MM.1S (cell line): ENCODE results near the gene KLK2.

Experiments used
- DNase-seq: peaks from one replicate; pipeline ENCODE4 v3.0.0-alpha.2; 2015
- H2AFZ ChIP-seq: fragments of 300-600 bp; sonication (generic); 2 replicates; pipeline ENCODE4 v1.6.0; 2016; ENCODE audit warnings: antibody characterized with exemption, low read length
- H3F3A ChIP-seq: fragments of 300-600 bp; sonication (generic); 2 replicates; pipeline ENCODE4 v1.6.1; 2016; ENCODE audit warnings: mild to moderate bottlenecking, antibody characterized with exemption, low read length, moderate library complexity, mixed read lengths; ENCODE audit not compliant: insufficient read depth
- H3K27ac ChIP-seq: fragments of 300-600 bp; sonication (generic); 2 replicates; pipeline ENCODE4 v1.5.1; 2016; ENCODE audit warnings: mild to moderate bottlenecking, low read length
- H3K27me3 ChIP-seq: fragments of 300-600 bp; sonication (generic); replicated peaks from 2 replicates; pipeline ENCODE4 v1.6.0; 2016; ENCODE audit warnings: low read length; ENCODE audit not compliant: insufficient read depth
- H3K36me3 ChIP-seq: fragments of 300-600 bp; sonication (generic); replicated peaks from 2 replicates; pipeline ENCODE4 v1.6.1; 2016; ENCODE audit warnings: mild to moderate bottlenecking, low read length, mixed read lengths; ENCODE audit not compliant: insufficient read depth
- H3K4me1 ChIP-seq: fragments of 300-600 bp; sonication (generic); 2 replicates; pipeline ENCODE4 v1.6.1; 2016; ENCODE audit warnings: low read length, mixed read lengths
- H3K4me2 ChIP-seq: fragments of 300-600 bp; sonication (generic); 2 replicates; pipeline ENCODE4 v1.6.0; 2016; ENCODE audit warnings: low read depth, low read length
- H3K4me3 ChIP-seq: fragments of 300-600 bp; sonication (generic); 2 replicates; pipeline ENCODE4 v1.5.1; 2016; ENCODE audit warnings: low read length, mixed read lengths
- H3K79me2 ChIP-seq: fragments of 300-600 bp; sonication (generic); 2 replicates; pipeline ENCODE4 v1.6.1; 2016; ENCODE audit warnings: mixed run types, low read length, mixed read lengths
- H3K9ac ChIP-seq: fragments of 300-600 bp; sonication (generic); 2 replicates; pipeline ENCODE4 v1.6.1; 2016; ENCODE audit warnings: low read length, mixed read lengths
- H3K9me2 ChIP-seq: fragments of 300-600 bp; sonication (generic); replicated peaks from 2 replicates; pipeline ENCODE4 v1.6.1; 2016; ENCODE audit warnings: mild to moderate bottlenecking, low read length, mixed read lengths; ENCODE audit not compliant: insufficient read depth
- H3K9me3 ChIP-seq: fragments of 300-600 bp; sonication (generic); replicated peaks from 2 replicates; pipeline ENCODE4 v1.6.1; 2016; ENCODE audit warnings: mild to moderate bottlenecking, low read length, mixed read lengths; ENCODE audit not compliant: insufficient read depth
- H4K20me1 ChIP-seq: fragments of 300-600 bp; sonication (generic); 2 replicates; pipeline ENCODE4 v1.6.1; 2016; ENCODE audit warnings: mild to moderate bottlenecking, low read length, moderate library complexity, mixed read lengths; ENCODE audit not compliant: insufficient read depth
- CTCF ChIP-seq: fragments of 300-600 bp; sonication (generic); IDR thresholded peaks from 2 replicates; pipeline ENCODE4 v1.5.1; 2016; ENCODE audit warnings: antibody characterized with exemption, low read length, mixed read lengths
- EZH2 ChIP-seq: fragments of 300-600 bp; sonication (generic); optimal IDR thresholded peaks from 2 replicates; pipeline ENCODE3; 2017; ENCODE audit warnings: low read depth, mild to moderate bottlenecking, antibody characterized with exemption, low read length, mixed read lengths
- EZH2phosphoT487 ChIP-seq: fragments of 300-600 bp; sonication (generic); IDR thresholded peaks from 2 replicates; pipeline ENCODE4 v1.6.1; 2018; ENCODE audit warnings: antibody characterized with exemption, low read length

Gene KLK2

GRCh38 chr19:50829801-50830200 is 43.4 kb upstream of the KLK2 start:
- no peak for DNase-seq
- TF ChIP-seq EZH2: no peak
- TF ChIP-seq EZH2phosphoT487: no peak
- TF ChIP-seq CTCF: no peak
- no peaks in the 10 kb centered on the region for H4K20me1 ChIP-seq
- no peaks in the 10 kb centered on the region for H3K9me3 ChIP-seq
- H3K9me2 ChIP-seq: no peaks in the 10 kb centered on the region
- H3K4me2 ChIP-seq: no peak overlapping the region
- H3K79me2 ChIP-seq: no peaks in the 10 kb centered on the region
- no peaks in the 10 kb centered on the region for H3K4me1 ChIP-seq
- peaks cover 83% of the 10 kb centered on the region for H3K27me3 ChIP-seq
- no peak overlapping the region for H3K27ac ChIP-seq
- H2AFZ ChIP-seq: no peak overlapping the region
- H3K9ac ChIP-seq: no peak overlapping the region
- H3F3A ChIP-seq: no peaks in the 10 kb centered on the region
- H3K36me3 ChIP-seq: no peaks in the 10 kb centered on the region
- H3K4me3 ChIP-seq: no peak overlapping the region

- Histone ChIP-seq H3K9me3 (no peaks in the 10 kb centered on the region), H3K4me1 (no peaks in the 10 kb centered on the region), H3F3A (no peaks in the 10 kb centered on the region), H3K9ac (no peak overlapping the region), H4K20me1 (no peaks in the 10 kb centered on the region), H2AFZ (no peak overlapping the region), H3K79me2 (no peaks in the 10 kb centered on the region), H3K27me3 (peaks cover 83% of the 10 kb centered on the region), H3K27ac (no peak overlapping the region), H3K36me3 (no peaks in the 10 kb centered on the region), H3K9me2 (no peaks in the 10 kb centered on the region), H3K4me2 (no peak overlapping the region), H3K4me3 (no peak overlapping the region)
- no peak for DNase-seq
- no peak for TF ChIP-seq CTCF
- TF ChIP-seq EZH2phosphoT487: no peak
- no peak for TF ChIP-seq EZH2
Measured at GRCh38 chr19:50830266-50831025, 42.8 kb upstream of the KLK2 start.

GRCh38 chr19:50831026-50831396 is 42.2 kb upstream of the KLK2 start:
- Histone ChIP-seq H3K27ac (no peak overlapping the region), H3K4me2 (no peak overlapping the region)

More at GRCh38 chr19:50831026-50831396, 42.2 kb upstream of the KLK2 start:
- H3K4me3 ChIP-seq: no peak overlapping the region
- H3K4me1 ChIP-seq: no peaks in the 10 kb centered on the region
- H3K9me3 ChIP-seq: no peaks in the 10 kb centered on the region
- H2AFZ ChIP-seq: no peak overlapping the region
- H3F3A ChIP-seq: no peaks in the 10 kb centered on the region
- H4K20me1 ChIP-seq: no peaks in the 10 kb centered on the region
- peaks cover 83% of the 10 kb centered on the region for H3K27me3 ChIP-seq
- H3K9ac ChIP-seq: no peak overlapping the region
- DNase-seq: no peak
- no peaks in the 10 kb centered on the region for H3K9me2 ChIP-seq
- no peaks in the 10 kb centered on the region for H3K79me2 ChIP-seq
- H3K36me3 ChIP-seq: no peaks in the 10 kb centered on the region
- TF ChIP-seq CTCF: no peak
- TF ChIP-seq EZH2: no peak
- TF ChIP-seq EZH2phosphoT487: no peak
